Lung (tissue), 16 donors: ENCODE results near the gene IL1RAP. TPM values are rescaled to one million over a fixed set of nuclear protein-coding genes. Genes with fewer than 3 reads are reported as not detected.
"Not testable (repeated sequence)": the region's sequence is repeated elsewhere in the genome, so short reads cannot be mapped to it uniquely, and the experiment has no call there.

ENCODE experiments used
- ATAC-seq: fragments of 200-7000 bp; cut with Tn5 transposase; one replicate; pipeline ENCODE4 v1.9.1; 2020; ENCODE audit warnings: moderate number of reproducible peaks; ENCODE audit not compliant: insufficient read depth, low FRiP score
- DNase-seq, 3 donors: peaks; one replicate each; pipeline ENCODE4 v3.0.0-alpha.2; 2013 to 2017
- H3K27ac ChIP-seq, 2 donors: one replicate each; pipeline ENCODE4 v1.5.1; 2013; ENCODE audit warnings: mild to moderate bottlenecking in 2 of 2, moderate library complexity in 2 of 2, control low read depth in 1 of 2, inconsistent platforms in 1 of 2, low read depth in 1 of 2, low read length in 1 of 2
- H3K27me3 ChIP-seq, 3 donors: one replicate each; pipeline ENCODE4 v1.5.1; 2013; ENCODE audit warnings: low read length in 2 of 3; ENCODE audit not compliant: control insufficient read depth in 3 of 3, insufficient read depth in 3 of 3
- H3K36me3 ChIP-seq, 4 donors: one replicate each; pipeline ENCODE4 v1.5.1; 2013; ENCODE audit warnings: low read length in 4 of 4, mild to moderate bottlenecking in 1 of 4, moderate library complexity in 1 of 4; ENCODE audit not compliant: control insufficient read depth in 4 of 4, insufficient read depth in 4 of 4
- H3K4me1 ChIP-seq, 5 donors: one replicate each; pipeline ENCODE4 v1.5.1; 2013; ENCODE audit warnings: low read length in 5 of 5, mild to moderate bottlenecking in 2 of 5, moderate library complexity in 1 of 5; ENCODE audit not compliant: control insufficient read depth in 5 of 5, insufficient read depth in 5 of 5
- H3K4me3 ChIP-seq: one replicate; pipeline ENCODE4 v1.5.1; 2013; ENCODE audit warnings: mild to moderate bottlenecking, control low read depth, moderate library complexity
- H3K9ac ChIP-seq, 2 donors: one replicate each; pipeline ENCODE4 v1.5.1; 2013; ENCODE audit warnings: low read length in 2 of 2, control low read depth in 1 of 2; ENCODE audit not compliant: insufficient read depth in 1 of 2
- H3K9me3 ChIP-seq, 4 donors: one replicate each; pipeline ENCODE4 v1.5.1; 2013; ENCODE audit warnings: low read length in 3 of 4, mild to moderate bottlenecking in 1 of 4, moderate library complexity in 1 of 4; ENCODE audit not compliant: control insufficient read depth in 4 of 4, insufficient read depth in 3 of 4
- CTCF ChIP-seq: IDR thresholded peaks from 2 replicates; pipeline ENCODE4 v1.5.1; 2012; ENCODE audit warnings: mild to moderate bottlenecking; ENCODE audit errors: control extremely low read depth, extremely low read depth
- WGBS, 2 donors: extraction: QIAGEN DNeasy Blood & Tissue Kit; methylation state at CpG; one replicate each; pipeline ENCODE4 v1.1.7; 2013; 5-methylcytosine and 5-hydroxymethylcytosine counted together
- long read RNA-seq, 5 donors: transcript quantifications; one replicate each; lab custom pipeline, GENCODE V29; 2026
- polyA plus RNA-seq, 2 donors: library from polyadenylated mRNA; stranded (reverse); fragments of 200-250 nt; gene quantifications; one replicate each; pipeline ENCODE4 v1.2.1, GENCODE V29; 2013
- total RNA-seq, 2 donors: library from RNA; depleted of rRNA in 1 of 2; stranded (reverse); fragments of >200 nt in 1 of 2; gene quantifications; one replicate each; pipeline ENCODE4 v1.2.1, GENCODE V29; 2014 to 2021
- donor health status: control.
- donor health status: control.
- donor health status: Bipolar disorder and iron deficiency.
- donor health status: healthy.
- donor health status: DM: yes; HTN: yes; CAD: no.

The IL1RAP gene
- total RNA-seq, result 10 to 100 TPM; 28.6 to 34.2 TPM
- polyA plus RNA-seq, result 10 to 100 TPM in 1 of 2 donors, 1 to 10 TPM in 1; 3.2 to 24.9 TPM
- long read RNA-seq, donor 1, full-length matches to known transcripts, result 7 of 7 reads
- long read RNA-seq, donor 1, partial matches to known transcripts, result 0 of 7 reads
- long read RNA-seq, donor 1, other reads (novel, unspliced or antisense), result 0 of 7 reads
- long read RNA-seq, donor 2, result 0 reads
- long read RNA-seq, donor 3, full-length matches to known transcripts, result 1 of 1 reads
- long read RNA-seq, donor 3, partial matches to known transcripts, result 0 of 1 reads
- long read RNA-seq, donor 3, other reads (novel, unspliced or antisense), result 0 of 1 reads
- long read RNA-seq, donor 4, result 0 reads
- long read RNA-seq, donor 5, full-length matches to known transcripts, result 1 of 1 reads
- long read RNA-seq, donor 5, partial matches to known transcripts, result 0 of 1 reads
- long read RNA-seq, donor 5, other reads (novel, unspliced or antisense), result 0 of 1 reads

- no peak for TF ChIP-seq CTCF
- peaks cover 0 to 18% (median 3%) of the 10 kb centered on the region in 5 donors for H3K4me1 ChIP-seq
- 0% methylated on average over 70 to 76 of the region's 76 CpGs for WGBS, 2 donors
These were observed at the start of gene IL1RAP for GRCh38 chr3:190513409-190514370. TSS of gene IL1RAP (plus strand) at chr3:190514085. CDS start at chr3:190564290, 50,205 bp downstream.

GRCh38 chr3:190467922-190468321 lies 46.0 kb upstream of the IL1RAP start:
- DNase-seq, result no peak
- H3K36me3 ChIP-seq, result no peaks in the 10 kb centered on the region
- H3K27ac ChIP-seq, result no peak overlapping the region
- H3K9ac ChIP-seq, result no peak overlapping the region
- H3K27me3 ChIP-seq, result no peaks in the 10 kb centered on the region
- no peak for ATAC-seq
- peaks cover 0 to 9% (median 2%) of the 10 kb centered on the region in 4 donors for H3K9me3 ChIP-seq
- no peak for TF ChIP-seq CTCF
- H3K4me1 ChIP-seq, result peaks cover 0 to 2% (median 0%) of the 10 kb centered on the region in 5 donors
- H3K4me3 ChIP-seq, result no peak overlapping the region

More at GRCh38 chr3:190513409-190514370, at the start of gene IL1RAP:
- H3K9me3 ChIP-seq, result peaks cover 0 to 2% (median 0%) of the 10 kb centered on the region in 4 donors
- H3K4me3 ChIP-seq, result peak within 1 kb of the TSS; percentile 56
- DNase-seq, result peak; percentile 93 to 96 (median 94)
- peak within 1 kb of the TSS; percentile 87 to 91 for H3K27ac ChIP-seq
- no peaks in the 10 kb centered on the region for H3K36me3 ChIP-seq
- H3K9ac ChIP-seq, result peak within 1 kb of the TSS; percentile 41 to 91
- H3K27me3 ChIP-seq, result no peaks in the 10 kb centered on the region
- ATAC-seq, result peak; percentile 98

GRCh38 chr3:190473261-190473660 lies 40.6 kb upstream of the IL1RAP start:
- not testable (repeated sequence) for H3K27me3 ChIP-seq, H3K9ac ChIP-seq, H3K27ac ChIP-seq, ATAC-seq, H3K9me3 ChIP-seq, H3K4me1 ChIP-seq, H3K4me3 ChIP-seq, DNase-seq, H3K36me3 ChIP-seq
- WGBS, 2 donors, result 93 to 97% methylated on average over 20 to 25 of the region's 25 CpGs
